B cell (primary cell): ENCODE data around the gene COBL. TPM values are rescaled to one million over a fixed set of nuclear protein-coding genes. Genes with fewer than 3 reads are reported as not detected.
A peak's percentile ranks its signal among the peaks of the same experiment; 100 is the strongest.

Source experiments
- ATAC-seq: fragments of 200-7000 bp; cut with Tn5 transposase; one replicate; pipeline ENCODE4 v1.10.0; 2021; ENCODE audit warnings: low read depth, mild to moderate bottlenecking, moderate number of reproducible peaks, moderate library complexity
- CTCF ChIA-PET: fragments of 350-600 bp; sonication (Branson Sonifier 250); formaldehyde crosslinking; loops from one replicate; lab custom pipeline; 2021; ENCODE audit warnings: antibody characterized with exemption, inconsistent platforms; lab: Charles Lee
- POLR2A ChIA-PET: fragments of 350-600 bp; sonication (Branson Sonifier 250); formaldehyde crosslinking; loops from one replicate; lab custom pipeline; 2021; ENCODE audit warnings: antibody characterized with exemption; lab: Charles Lee
- DNase-seq: peaks from one replicate; pipeline ENCODE4 v3.0.0; 2013
- H2AFZ ChIP-seq: 2 replicates; pipeline ENCODE4 v1.6.1; 2012; ENCODE audit warnings: mild to moderate bottlenecking, low read depth, low read length; ENCODE audit not compliant: insufficient read depth, poor library complexity, severe bottlenecking
- H3K27ac ChIP-seq, 2 donors: 1 replicate in 1 of 2; 2 replicates in 1 of 2; pipeline ENCODE4 v1.5.1; 2012 to 2013; ENCODE audit warnings: low read length in 2 of 2, mild to moderate bottlenecking in 2 of 2, moderate library complexity in 1 of 2
- H3K27me3 ChIP-seq, 4 experiments: fragments of 200-600 bp in 1 of 4; sonication (generic) in 1 of 4; replicated peaks in 1 of 4; 1 replicate in 2 of 4; 2 replicates in 2 of 4; pipeline versions ENCODE4 v1.6.1 to v1.7.0; 2013 to 2016; ENCODE audit warnings: low read length in 3 of 4, mild to moderate bottlenecking in 2 of 4, mixed read lengths in 1 of 4, moderate library complexity in 1 of 4; ENCODE audit not compliant: insufficient read depth in 4 of 4, control insufficient read depth in 3 of 4; ENCODE audit errors: control extremely low read depth in 1 of 4
- H3K36me3 ChIP-seq, 2 experiments: replicated peaks in 1 of 2; 1 replicate in 1 of 2; 2 replicates in 1 of 2; pipeline versions ENCODE4 v1.6.1 to v1.7.1; 2013; ENCODE audit warnings: low read length in 1 of 2; ENCODE audit not compliant: insufficient read depth in 2 of 2, control insufficient read depth in 1 of 2; ENCODE audit errors: control extremely low read depth in 1 of 2, extremely low read depth in 1 of 2
- H3K4me1 ChIP-seq, 2 donors: fragments of 200-600 bp in 1 of 2; sonication (generic) in 1 of 2; 1 replicate in 1 of 2; 2 replicates in 1 of 2; pipeline versions ENCODE4 v1.5.1 to v1.6.1; 2013 to 2017; ENCODE audit warnings: low read length in 2 of 2; ENCODE audit not compliant: control insufficient read depth in 2 of 2, insufficient read depth in 2 of 2
- H3K4me2 ChIP-seq: replicated peaks from 2 replicates; pipeline ENCODE3; 2012; ENCODE audit warnings: mild to moderate bottlenecking, low read depth, low read length; ENCODE audit not compliant: poor library complexity, severe bottlenecking
- H3K4me3 ChIP-seq, 5 experiments: fragments of 200-600 bp in 1 of 5; sonication (generic) in 1 of 5; 1 replicate in 3 of 5; 2 replicates in 2 of 5; pipeline versions ENCODE4 v1.5.1 to v1.7.0; 2011 to 2016; ENCODE audit warnings: low read length in 4 of 5, mild to moderate bottlenecking in 4 of 5, low read depth in 2 of 5, control low read depth in 1 of 5, moderate library complexity in 1 of 5; ENCODE audit not compliant: insufficient read depth in 1 of 5; ENCODE audit errors: control extremely low read depth in 1 of 5, extremely low read depth in 1 of 5
- H3K79me2 ChIP-seq: fragments of 200-600 bp; sonication (generic); one replicate; pipeline ENCODE4 v1.6.0; 2016; ENCODE audit warnings: low read length; ENCODE audit not compliant: control insufficient read depth, insufficient read depth
- H3K9ac ChIP-seq: fragments of 200-600 bp; sonication (generic); 2 replicates; pipeline ENCODE4 v1.6.1; 2017; ENCODE audit warnings: mild to moderate bottlenecking, low read length, moderate library complexity
- H3K9me3 ChIP-seq, 3 donors: one replicate each; pipeline versions ENCODE4 v1.6.1 to v1.7.1; 2013; ENCODE audit warnings: low read length in 2 of 3; ENCODE audit not compliant: control insufficient read depth in 2 of 3, insufficient read depth in 1 of 3; ENCODE audit errors: control extremely low read depth in 1 of 3
- H4K20me1 ChIP-seq: 2 replicates; pipeline ENCODE4 v1.6.0; 2012; ENCODE audit warnings: mild to moderate bottlenecking, low read length; ENCODE audit not compliant: insufficient read depth, control insufficient read depth, poor library complexity, severe bottlenecking
- H3K27ac Mint-ChIP-seq: one replicate; pipeline ENCODE4 v1.8.0; 2021; ENCODE audit warnings: mixed read lengths
- H3K27me3 Mint-ChIP-seq: one replicate; pipeline ENCODE4 v1.8.0; 2021; ENCODE audit warnings: mixed read lengths
- H3K4me1 Mint-ChIP-seq: one replicate; pipeline ENCODE4 v1.8.0; 2021; ENCODE audit warnings: mixed read lengths
- H3K4me3 Mint-ChIP-seq: one replicate; pipeline ENCODE4 v1.8.0; 2021; ENCODE audit warnings: mixed read lengths
- H3K9me3 Mint-ChIP-seq: one replicate; pipeline ENCODE4 v1.8.0; 2022; ENCODE audit warnings: mixed read lengths; ENCODE audit not compliant: insufficient read depth
- EZH2 ChIP-seq: IDR thresholded peaks from 2 replicates; pipeline ENCODE4 v1.6.1; 2012; ENCODE audit warnings: borderline replicate concordance, low read depth, mild to moderate bottlenecking, moderate library complexity, low read length; ENCODE audit not compliant: insufficient read depth, poor library complexity, severe bottlenecking
- WGBS: methylation state at CpG from one replicate; pipeline ENCODE4 v1.1.5; 2013; ENCODE audit warnings: missing lambda C conversion rate; ENCODE audit not compliant: insufficient coverage; 5-methylcytosine and 5-hydroxymethylcytosine counted together
- intact Hi-C: fragments of 100-400 bp; cut with micrococcal nuclease; formaldehyde crosslinking; loops from one replicate; pipeline ENCODE4 v1.10.0; 2022
- polyA plus RNA-seq: library from polyadenylated mRNA; depleted of rRNA; stranded (reverse); fragments of >200 nt; gene quantifications from 2 replicates; pipeline ENCODE4 v1.2.3, GENCODE V29; 2012
- total RNA-seq, 2 donors: library from RNA; stranded (reverse); fragments of 120-200 nt in 1 of 2; gene quantifications; 1 replicate in 1 of 2; 2 replicates in 1 of 2; pipeline versions ENCODE4 v1.2.3 to v1.2.4, GENCODE V29; 2013 to 2022
- TF ChIP-seq, protein P1 (sequence below): fragments of 200-600 bp; IDR thresholded peaks from one replicate; pipeline ENCODE4 v1.8.0; 2022; ENCODE audit warnings: antibody characterized with exemption, mild to moderate bottlenecking

The COBL gene
- total and polyA plus RNA-seq, 2 donors (not counting 1 experiment from before 2014, with no cell fraction given): not detected

DNA sequence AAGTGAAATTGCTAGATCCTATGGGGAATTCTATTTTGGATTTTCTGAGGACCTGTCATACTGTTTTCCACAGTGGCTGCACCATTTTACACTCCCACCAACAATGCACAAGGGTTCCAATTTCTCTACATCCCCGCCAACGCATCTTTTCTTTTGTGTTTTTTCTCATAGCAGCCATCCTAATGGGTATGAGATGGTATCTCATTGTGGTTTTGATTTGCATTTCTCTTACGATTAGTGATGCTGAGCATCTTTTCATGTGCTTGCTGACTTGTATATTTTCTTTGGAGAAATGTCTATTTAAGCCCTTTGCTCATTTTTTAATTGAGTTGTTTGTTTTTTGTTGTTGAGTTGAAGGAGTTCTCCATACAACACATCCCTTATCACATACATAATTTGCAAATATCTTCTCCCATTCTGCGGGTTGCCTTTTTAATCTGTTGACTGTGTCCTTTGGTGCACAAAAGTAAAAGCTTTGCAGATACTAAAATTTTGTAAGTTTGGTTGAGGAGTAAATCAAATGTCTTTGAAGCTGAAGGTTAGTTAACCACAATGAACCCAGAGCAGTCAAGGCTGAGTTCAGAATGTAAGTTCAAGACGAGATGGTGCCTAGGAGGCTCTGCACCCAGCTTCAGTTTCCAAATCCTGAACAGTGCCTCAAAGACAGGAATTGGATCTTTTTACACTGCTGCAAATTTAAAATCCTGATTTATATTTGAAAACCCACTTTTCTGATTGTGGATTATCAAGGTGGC is 195.4 kb downstream of the COBL start:
- ATAC-seq (no peak), DNase-seq (no peak)
- WGBS: 0% methylated on average over 1 of the region's 5 CpGs
- Histone ChIP-seq H3K27ac (no peak overlapping the region), H3K4me1 (peaks cover 0 to 3% of the 10 kb centered on the region in 2 donors), H3K4me3 (no peak overlapping the region), H3K9me3 (no peaks in the 10 kb centered on the region), H3K27me3 (no peaks in the 10 kb centered on the region), H3K4me2 (no peak overlapping the region), H3K9ac (no peak overlapping the region), H2AFZ (peak overlapping the region; percentile 74), H3K36me3 (no peaks in the 10 kb centered on the region), H4K20me1 (no peaks in the 10 kb centered on the region), H3K79me2 (no peaks in the 10 kb centered on the region)
- intact Hi-C loops: no loop called here
- Mint-ChIP-seq H3K4me1 (peaks cover 10% of the 10 kb centered on the region), H3K9me3 (no peaks in the 10 kb centered on the region), H3K27ac (no peak overlapping the region), H3K4me3 (no peak overlapping the region), H3K27me3 (peaks cover 4% of the 10 kb centered on the region)
- ChIA-PET CTCF (interaction anchor here (1.5 kb wide), 1 partner anchor 8 kb away, joined by 3 read pairs; no protein-coding TSS in a partner anchor), POLR2A (no interaction called here)
- TF ChIP-seq, protein P1, sequence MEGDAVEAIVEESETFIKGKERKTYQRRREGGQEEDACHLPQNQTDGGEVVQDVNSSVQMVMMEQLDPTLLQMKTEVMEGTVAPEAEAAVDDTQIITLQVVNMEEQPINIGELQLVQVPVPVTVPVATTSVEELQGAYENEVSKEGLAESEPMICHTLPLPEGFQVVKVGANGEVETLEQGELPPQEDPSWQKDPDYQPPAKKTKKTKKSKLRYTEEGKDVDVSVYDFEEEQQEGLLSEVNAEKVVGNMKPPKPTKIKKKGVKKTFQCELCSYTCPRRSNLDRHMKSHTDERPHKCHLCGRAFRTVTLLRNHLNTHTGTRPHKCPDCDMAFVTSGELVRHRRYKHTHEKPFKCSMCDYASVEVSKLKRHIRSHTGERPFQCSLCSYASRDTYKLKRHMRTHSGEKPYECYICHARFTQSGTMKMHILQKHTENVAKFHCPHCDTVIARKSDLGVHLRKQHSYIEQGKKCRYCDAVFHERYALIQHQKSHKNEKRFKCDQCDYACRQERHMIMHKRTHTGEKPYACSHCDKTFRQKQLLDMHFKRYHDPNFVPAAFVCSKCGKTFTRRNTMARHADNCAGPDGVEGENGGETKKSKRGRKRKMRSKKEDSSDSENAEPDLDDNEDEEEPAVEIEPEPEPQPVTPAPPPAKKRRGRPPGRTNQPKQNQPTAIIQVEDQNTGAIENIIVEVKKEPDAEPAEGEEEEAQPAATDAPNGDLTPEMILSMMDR: no peak
- no peak for TF ChIP-seq EZH2

DNA sequence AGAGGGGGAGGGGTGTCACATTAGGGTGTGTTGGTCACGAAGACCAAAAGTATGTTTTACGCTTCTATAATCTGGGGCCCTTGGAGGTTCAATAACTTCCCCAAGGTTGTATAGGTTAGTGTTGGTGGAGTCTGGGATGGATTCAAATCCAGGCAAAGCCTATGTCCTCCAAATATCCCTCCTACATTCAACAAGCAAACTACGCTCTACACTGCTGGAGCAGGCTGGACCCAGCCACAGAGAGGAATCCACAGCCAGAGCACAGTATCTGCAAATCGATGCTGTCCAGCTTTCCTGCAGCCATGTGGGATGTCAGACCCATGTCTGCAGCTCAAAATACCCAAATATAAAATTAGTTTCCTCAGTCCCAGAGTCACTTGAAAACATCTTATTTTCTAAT is 198.0 kb downstream of the COBL start:
- H3K4me3 ChIP-seq: no peak overlapping the region
- no peak overlapping the region for H3K27ac ChIP-seq
- POLR2A ChIA-PET: no interaction called here
- no peaks in the 10 kb centered on the region for H3K79me2 ChIP-seq
- no peak overlapping the region for H3K9ac ChIP-seq
- no peak for ATAC-seq
- Mint-ChIP-seq H3K9me3 (peaks cover 3% of the 10 kb centered on the region), H3K27ac (no peak overlapping the region), H3K4me1 (peaks cover 10% of the 10 kb centered on the region), H3K4me3 (no peak overlapping the region), H3K27me3 (peaks cover 4% of the 10 kb centered on the region)
- peaks cover 0 to 3% of the 10 kb centered on the region in 2 donors for H3K4me1 ChIP-seq
- H4K20me1 ChIP-seq: no peaks in the 10 kb centered on the region
- no peak for TF ChIP-seq EZH2
- TF ChIP-seq, protein P1: no peak
- H3K36me3 ChIP-seq: no peaks in the 10 kb centered on the region
- H2AFZ ChIP-seq: no peak overlapping the region
- H3K9me3 ChIP-seq: no peaks in the 10 kb centered on the region
- 78% methylated on average over 3 of the region's 4 CpGs for WGBS
- intact Hi-C loops: no loop called here
- no peak overlapping the region for H3K4me2 ChIP-seq
- H3K27me3 ChIP-seq: no peaks in the 10 kb centered on the region
- DNase-seq: no peak
- CTCF ChIA-PET: interaction anchor here (1.9 kb wide), 1 partner anchor 42 kb away, joined by 5 read pairs; no protein-coding TSS in a partner anchor
